GM12878 (cell line): Measurements from ENCODE around the gene DNAH9. TPM values are rescaled to one million over a fixed set of nuclear protein-coding genes. Genes with fewer than 3 reads are reported as not detected.

Source experiments
- ATAC-seq: fragments of 200-7000 bp; cut with Tn5 transposase; 3 replicates; pipeline ENCODE4 v1.9.1; 2020; ENCODE audit warnings: mild to moderate bottlenecking, moderate library complexity
- BruUV-seq: library from RNA; stranded (reverse); fragments of 400-500 nt; replicated peaks from 2 replicates; lab custom pipeline; 2021; lab: Mats Ljungman, UMichigan
- CTCF ChIA-PET: fragments of 300-600 bp; sonication (Branson Sonifier 250); formaldehyde crosslinking; extraction: SDS; loops from one replicate; lab custom pipeline; 2021; ENCODE audit warnings: inconsistent platforms; lab: Yijun Ruan, JAX
- POLR2A ChIA-PET: fragments of 350-600 bp; formaldehyde crosslinking; extraction: SDS; loops from one replicate; lab custom pipeline; 2021; ENCODE audit warnings: inconsistent platforms; lab: Charles Lee
- RAD21 ChIA-PET: fragments of 300-600 bp; sonication (Branson Sonifier 250); formaldehyde crosslinking; loops from one replicate; lab custom pipeline; 2023; ENCODE audit warnings: antibody characterized with exemption; ENCODE audit not compliant: unreplicated experiment; lab: Charles Lee
- SMC1A ChIA-PET: fragments of 300-600 bp; sonication (Branson Sonifier 250); formaldehyde crosslinking; loops from one replicate; lab custom pipeline; 2023; ENCODE audit not compliant: unreplicated experiment, uncharacterized antibody; lab: Charles Lee
- DNase-seq: peaks from one replicate; pipeline ENCODE4 v3.0.0-alpha.2; 2011; ENCODE audit warnings: low read depth, low spot score
- FAIRE-seq: peaks from 3 replicates; lab custom pipeline; 2011; peaks lifted over from hg19 to GRCh38; lab: Jason Lieb, UNC
- H2AFZ ChIP-seq: 2 replicates; pipeline ENCODE4 v1.6.0; 2011; ENCODE audit warnings: low read depth, low read length, control low read depth; ENCODE audit not compliant: control insufficient read depth
- H3K27ac ChIP-seq: 2 replicates; pipeline ENCODE4 v1.5.1; 2011; ENCODE audit warnings: control low read depth; ENCODE audit not compliant: control insufficient read depth, insufficient read depth
- H3K27me3 ChIP-seq, 2 experiments: replicated peaks in 1 of 2; 2 replicates each; pipeline versions ENCODE4 v1.6.0 to v1.6.1; 2011; ENCODE audit warnings: low read length in 1 of 2; ENCODE audit not compliant: control insufficient read depth in 2 of 2, insufficient read depth in 2 of 2
- H3K36me3 ChIP-seq, 2 experiments: 2 replicates each; pipeline ENCODE4 v1.5.1; 2011; ENCODE audit warnings: low read length in 1 of 2; ENCODE audit not compliant: control insufficient read depth in 2 of 2, insufficient read depth in 2 of 2
- H3K4me1 ChIP-seq: 2 replicates; pipeline ENCODE4 v1.6.1; 2011; ENCODE audit warnings: mild to moderate bottlenecking, low read length, moderate library complexity, mixed read lengths; ENCODE audit not compliant: control insufficient read depth, insufficient read depth
- H3K4me2 ChIP-seq: 2 replicates; pipeline ENCODE4 v1.6.0; 2011; ENCODE audit warnings: control low read depth; ENCODE audit not compliant: control insufficient read depth, insufficient read depth
- H3K4me3 ChIP-seq: fragments of 200-600 bp; sonication (generic); 2 replicates; pipeline ENCODE4 v1.5.1; 2016
- H3K79me2 ChIP-seq: 2 replicates; pipeline ENCODE4 v1.6.0; 2011; ENCODE audit warnings: low read length; ENCODE audit not compliant: control insufficient read depth, insufficient read depth
- H3K9ac ChIP-seq: 2 replicates; pipeline ENCODE4 v1.8.0; 2011; ENCODE audit warnings: low read length, control low read depth, mixed read lengths; ENCODE audit not compliant: control insufficient read depth, insufficient read depth
- H3K9me3 ChIP-seq: replicated peaks from 3 replicates; pipeline ENCODE4 v1.5.1; 2011; ENCODE audit warnings: mild to moderate bottlenecking, low read length; ENCODE audit not compliant: control insufficient read depth, insufficient read depth
- H4K20me1 ChIP-seq: 2 replicates; pipeline ENCODE4 v1.6.0; 2011; ENCODE audit not compliant: control insufficient read depth, insufficient read depth
- CBX3 ChIP-seq: fragments of 200-600 bp; sonication (generic); IDR thresholded peaks from 2 replicates; pipeline ENCODE4 v1.6.1; 2016; ENCODE audit warnings: low read depth, borderline replicate concordance
- CBX5 ChIP-seq: sonication (generic); IDR thresholded peaks from 2 replicates; pipeline ENCODE4 v1.6.1; 2016; ENCODE audit warnings: low read depth, moderate library complexity, mild to moderate bottlenecking, inconsistent platforms
- EP300 ChIP-seq, 2 experiments: fragments of 150-350 bp in 1 of 2; IDR thresholded peaks; 2 replicates each; pipeline ENCODE4 v1.6.1; 2011 to 2012; ENCODE audit warnings: low read depth in 2 of 2, low read length in 2 of 2, borderline replicate concordance in 1 of 2, improper control_type of control experiment in 1 of 2, inconsistent platforms in 1 of 2; ENCODE audit not compliant: control insufficient read depth in 1 of 2
- REST ChIP-seq: IDR thresholded peaks from 2 replicates; pipeline ENCODE4 v1.6.1; 2012; ENCODE audit warnings: mild to moderate bottlenecking, low read depth, low read length
- SIX5 ChIP-seq: IDR thresholded peaks from 2 replicates; pipeline ENCODE4 v1.6.1; 2011; ENCODE audit warnings: mild to moderate bottlenecking, low read depth, low read length, moderate library complexity; ENCODE audit not compliant: severe bottlenecking
- ZBTB33 ChIP-seq: fragments of 450-650 bp; IDR thresholded peaks from 2 replicates; pipeline ENCODE4 v1.6.1; 2017; ENCODE audit warnings: mild to moderate bottlenecking
- ZNF274 ChIP-seq: IDR thresholded peaks from one replicate; pipeline ENCODE4 v1.8.0; 2011; ENCODE audit not compliant: insufficient read length, insufficient read depth
- WGBS: methylation state at CpG from one replicate; pipeline ENCODE4 v1.1.6; 2016; ENCODE audit warnings: low lambda C conversion rate; ENCODE audit not compliant: insufficient replicate concordance, insufficient coverage; ENCODE audit errors: missing lambda C conversion rate; 5-methylcytosine and 5-hydroxymethylcytosine counted together
- in situ Hi-C: fragments of 300-500 bp; cut with MboI; formaldehyde crosslinking; loops from 9 replicates; pipeline ENCODE4 v1.14.3; 2018; ENCODE audit warnings: mixed read lengths
- intact Hi-C: fragments of 100-400 bp; cut with micrococcal nuclease; formaldehyde crosslinking; loops from one replicate; pipeline ENCODE4 v1.14.2; 2022; ENCODE audit not compliant: unreplicated experiment
- polyA plus RNA-seq, 11 experiments: library from polyadenylated mRNA; depleted of rRNA in 4 of 11; unstranded in 6 of 11; stranded (reverse) in 5 of 11; fragments of >200 nt; fragmentation: Nextera tagmentation in 4 of 11; fragmentation: Illumina TruSeq in 1 of 11; extraction: Ambion mirVana in 4 of 11; extraction: Trizol in 1 of 11; gene quantifications; 1 replicate in 1 of 11; 2 replicates in 10 of 11; pipeline versions ENCODE4 v1.2.1 to v1.2.3, GENCODE V29; 2011 to 2016; ENCODE audit warnings: inconsistent platforms in 2 of 11, missing spikeins in 2 of 11, low read depth in 1 of 11
- total RNA-seq, 4 experiments: library from RNA; depleted of rRNA in 3 of 4; stranded (reverse); fragments of >200 nt in 3 of 4; fragmentation: Illumina TruSeq in 1 of 4; extraction: Trizol in 1 of 4; gene quantifications; 2 replicates each; pipeline versions ENCODE4 v1.2.1 to v1.2.3, GENCODE V29; 2013 to 2021
- TF ChIP-seq, protein P1 (sequence below): IDR thresholded peaks from 2 replicates; pipeline ENCODE4 v1.6.1; 2012; ENCODE audit warnings: low read length, inconsistent platforms

Gene DNAH9
- total and polyA plus RNA-seq, 10 of the 15 experiments (the other 5 are each of a cell fraction or from before 2014, with no cell fraction given): 0.10 to 0.40 (median 0.19) TPM; not detected in 7

GRCh38 chr17:11700668-11701067, 102.4 kb downstream of the DNAH9 start:
- ATAC-seq: no peak
- CTCF ChIA-PET: no interaction called here
- RAD21 ChIA-PET: no interaction called here
- H2AFZ ChIP-seq: no peak overlapping the region
- WGBS: 59% methylated on average over 3 of the region's 3 CpGs
- no peaks in the 10 kb centered on the region for H3K36me3 ChIP-seq
- H3K9ac ChIP-seq: no peak overlapping the region
- H3K4me1 ChIP-seq: no peaks in the 10 kb centered on the region
- H4K20me1 ChIP-seq: no peaks in the 10 kb centered on the region
- H3K4me2 ChIP-seq: no peak overlapping the region
- no peaks in the 10 kb centered on the region for H3K79me2 ChIP-seq
- POLR2A ChIA-PET: no interaction called here
- SMC1A ChIA-PET: no interaction called here
- in situ Hi-C loops: loop anchor here (5.0 kb wide), 1 partner anchor 52 kb away; no protein-coding TSS in a partner anchor
- no TSS peak for BruUV-seq
- no peak for FAIRE-seq
- H3K4me3 ChIP-seq: no peak overlapping the region
- intact Hi-C loops: no loop called here
- no peak overlapping the region for H3K27ac ChIP-seq
- no peak for TF ChIP-seq CBX3
- TF ChIP-seq, all 136 proteins: peak for 0
- Histone ChIP-seq H3K27me3 (no peaks in the 10 kb centered on the region), H3K9me3 (no peaks in the 10 kb centered on the region; the same call in 2 of the 3 replicates)
- no peak for DNase-seq

GRCh38 chr17:11701911-11702310, 103.6 kb downstream of the DNAH9 start:
- ChIA-PET POLR2A (no interaction called here), RAD21 (no interaction called here), SMC1A (no interaction called here), CTCF (no interaction called here)
- in situ Hi-C loops (loop anchor here (5.0 kb wide), 1 partner anchor 50 kb away; no protein-coding TSS in a partner anchor), intact Hi-C loops (no loop called here)
- H3K9ac ChIP-seq: no peak overlapping the region
- no peak for FAIRE-seq
- H3K9me3 ChIP-seq: no peaks in the 10 kb centered on the region; the same call in 2 of the 3 replicates
- ATAC-seq: no peak
- no TSS peak for BruUV-seq
- no peak for DNase-seq
- no peaks in the 10 kb centered on the region for H3K79me2 ChIP-seq
- no peak overlapping the region for H2AFZ ChIP-seq
- H3K27ac ChIP-seq: no peak overlapping the region
- 19% methylated on average over 8 of the region's 8 CpGs for WGBS
- H4K20me1 ChIP-seq: no peaks in the 10 kb centered on the region
- no peaks in the 10 kb centered on the region for H3K4me1 ChIP-seq
- no peaks in the 10 kb centered on the region for H3K36me3 ChIP-seq
- H3K4me3 ChIP-seq: no peak overlapping the region
- H3K4me2 ChIP-seq: no peak overlapping the region
- H3K27me3 ChIP-seq: no peaks in the 10 kb centered on the region
- TF ChIP-seq CBX5 (no peak), ZBTB33 (no peak), ZNF274 (no peak), EP300 (IDR thresholded peaks at IDR 0.05; ENCODE audit: borderline replicate concordance in 1 of 2, control insufficient read depth in 1 of 2, low read depth in 2 of 2, low read length in 2 of 2) (no peak), REST (no peak), SIX5 (no peak)
- TF ChIP-seq, protein P1, sequence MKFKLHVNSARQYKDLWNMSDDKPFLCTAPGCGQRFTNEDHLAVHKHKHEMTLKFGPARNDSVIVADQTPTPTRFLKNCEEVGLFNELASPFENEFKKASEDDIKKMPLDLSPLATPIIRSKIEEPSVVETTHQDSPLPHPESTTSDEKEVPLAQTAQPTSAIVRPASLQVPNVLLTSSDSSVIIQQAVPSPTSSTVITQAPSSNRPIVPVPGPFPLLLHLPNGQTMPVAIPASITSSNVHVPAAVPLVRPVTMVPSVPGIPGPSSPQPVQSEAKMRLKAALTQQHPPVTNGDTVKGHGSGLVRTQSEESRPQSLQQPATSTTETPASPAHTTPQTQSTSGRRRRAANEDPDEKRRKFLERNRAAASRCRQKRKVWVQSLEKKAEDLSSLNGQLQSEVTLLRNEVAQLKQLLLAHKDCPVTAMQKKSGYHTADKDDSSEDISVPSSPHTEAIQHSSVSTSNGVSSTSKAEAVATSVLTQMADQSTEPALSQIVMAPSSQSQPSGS: no peak
